ENCODE results near the gene CTSZ. TPM values are rescaled to one million over a fixed set of nuclear protein-coding genes. Genes with fewer than 3 reads are reported as not detected.

Gene CTSZ
- total RNA-seq, 1 experiment from 2014 or later: 194 TPM

GRCh38 chr20:59022754-59023153, 15.7 kb upstream of the CTSZ start:
- H3K4me2 ChIP-seq: no peak overlapping the region
- H3K4me3 ChIP-seq: no peak overlapping the region
- H3K4me1 ChIP-seq (replicated peaks; ENCODE audit: insufficient read depth): peaks cover 25% of the 10 kb centered on the region
- H4K20me1 ChIP-seq (ENCODE audit: insufficient read depth): peaks cover 14% of the 10 kb centered on the region
- intact Hi-C loops (cut with micrococcal nuclease; ENCODE audit: unreplicated experiment): no loop called here
- H2AFZ ChIP-seq: no peak overlapping the region
- H3K27ac ChIP-seq: no peak overlapping the region
- POLR2A ChIA-PET (ENCODE audit: unreplicated experiment): no interaction called here
- H3K79me2 ChIP-seq (ENCODE audit: low read depth): peaks cover 31% of the 10 kb centered on the region
- H3F3A ChIP-seq (ENCODE audit: insufficient read depth, low read depth): peaks cover 38% of the 10 kb centered on the region
- peaks cover 29% of the 10 kb centered on the region; the same call in 1 of the 2 replicates for H3K36me3 ChIP-seq (ENCODE audit: low read depth)
- no peaks in the 10 kb centered on the region for H3K9me2 ChIP-seq (ENCODE audit: insufficient read depth)
- CTCF ChIA-PET: no interaction called here
- TF ChIP-seq EZH2 (IDR thresholded peaks at IDR 0.05; ENCODE audit: low read depth): no peak
- TF ChIP-seq, protein P1, sequence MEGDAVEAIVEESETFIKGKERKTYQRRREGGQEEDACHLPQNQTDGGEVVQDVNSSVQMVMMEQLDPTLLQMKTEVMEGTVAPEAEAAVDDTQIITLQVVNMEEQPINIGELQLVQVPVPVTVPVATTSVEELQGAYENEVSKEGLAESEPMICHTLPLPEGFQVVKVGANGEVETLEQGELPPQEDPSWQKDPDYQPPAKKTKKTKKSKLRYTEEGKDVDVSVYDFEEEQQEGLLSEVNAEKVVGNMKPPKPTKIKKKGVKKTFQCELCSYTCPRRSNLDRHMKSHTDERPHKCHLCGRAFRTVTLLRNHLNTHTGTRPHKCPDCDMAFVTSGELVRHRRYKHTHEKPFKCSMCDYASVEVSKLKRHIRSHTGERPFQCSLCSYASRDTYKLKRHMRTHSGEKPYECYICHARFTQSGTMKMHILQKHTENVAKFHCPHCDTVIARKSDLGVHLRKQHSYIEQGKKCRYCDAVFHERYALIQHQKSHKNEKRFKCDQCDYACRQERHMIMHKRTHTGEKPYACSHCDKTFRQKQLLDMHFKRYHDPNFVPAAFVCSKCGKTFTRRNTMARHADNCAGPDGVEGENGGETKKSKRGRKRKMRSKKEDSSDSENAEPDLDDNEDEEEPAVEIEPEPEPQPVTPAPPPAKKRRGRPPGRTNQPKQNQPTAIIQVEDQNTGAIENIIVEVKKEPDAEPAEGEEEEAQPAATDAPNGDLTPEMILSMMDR (conservative IDR thresholded peaks at IDR 0.05): no peak
- no peaks in the 10 kb centered on the region for H3K9me3 ChIP-seq (ENCODE audit: insufficient read depth, low read depth)
- H3K27me3 ChIP-seq (ENCODE audit: insufficient read depth, low read depth): no peaks in the 10 kb centered on the region
- no TSS peak for BruUV-seq (replicated peaks)
- no peak for DNase-seq

GRCh38 chr20:59020938-59021551, 14.0 kb upstream of the CTSZ start:
- BruUV-seq (replicated peaks): no TSS peak
- DNase-seq: peak in 1 of 2 experiments; percentile 91
- H3K9me3 ChIP-seq (ENCODE audit: insufficient read depth, low read depth): no peaks in the 10 kb centered on the region
- H3K4me1 ChIP-seq (replicated peaks; ENCODE audit: insufficient read depth): peaks cover 36% of the 10 kb centered on the region
- peak overlapping the region; percentile 72 for H3K4me2 ChIP-seq
- H3K79me2 ChIP-seq (ENCODE audit: low read depth): peaks cover 13% of the 10 kb centered on the region; the same call in 1 of the 2 replicates
- H3F3A ChIP-seq (ENCODE audit: insufficient read depth, low read depth): peaks cover 29% of the 10 kb centered on the region
- TF ChIP-seq, protein P1 (conservative IDR thresholded peaks at IDR 0.05): no peak
- no peak for TF ChIP-seq EZH2 (IDR thresholded peaks at IDR 0.05; ENCODE audit: low read depth)
- no peaks in the 10 kb centered on the region for H3K9me2 ChIP-seq (ENCODE audit: insufficient read depth)
- CTCF ChIA-PET: no interaction called here
- H2AFZ ChIP-seq: no peak overlapping the region
- H3K27ac ChIP-seq: peak overlapping the region; percentile 69
- peaks cover 14% of the 10 kb centered on the region; the same call in 1 of the 2 replicates for H3K36me3 ChIP-seq (ENCODE audit: low read depth)
- intact Hi-C loops (cut with micrococcal nuclease; ENCODE audit: unreplicated experiment): no loop called here
- H3K4me3 ChIP-seq: peak overlapping the region; percentile 12; the same call in 1 of the 2 replicates
- H4K20me1 ChIP-seq (ENCODE audit: insufficient read depth): no peaks in the 10 kb centered on the region; the same call in 1 of the 2 replicates
- POLR2A ChIA-PET (ENCODE audit: unreplicated experiment): interaction anchor here (0.6 to 0.7 kb wide), 2 partner anchors 10 to 15 kb away, joined by 4 read pairs; no protein-coding TSS in a partner anchor
- no peaks in the 10 kb centered on the region for H3K27me3 ChIP-seq (ENCODE audit: insufficient read depth, low read depth)

DNA sequence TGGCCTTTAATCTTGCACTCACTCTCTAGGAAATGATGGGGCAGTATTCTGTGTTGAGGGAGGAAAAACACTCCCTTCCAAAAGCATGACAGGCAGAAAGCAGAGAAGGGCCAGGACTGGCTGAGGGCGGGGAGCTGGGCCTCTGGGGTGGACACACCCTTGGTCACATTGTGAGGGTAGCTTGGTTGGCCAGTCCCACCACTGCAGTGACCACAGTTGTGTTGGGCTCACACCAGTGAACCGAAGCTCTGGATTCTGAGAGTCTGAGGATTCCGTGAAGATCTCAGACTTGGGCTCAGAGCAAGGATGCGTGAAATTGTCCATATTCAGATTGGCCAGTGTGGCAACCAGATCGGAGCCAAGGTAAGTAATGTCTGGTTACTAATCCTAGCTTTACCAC, 12.2 kb upstream of the CTSZ start, which contains the start of gene TUBB1:
TSS of gene TUBB1 (plus strand) at position 213 of the 400 bp plus-strand sequence. CDS start at position 307, 94 bp downstream.
- intact Hi-C loops (cut with micrococcal nuclease; ENCODE audit: unreplicated experiment): no loop called here
- DNase-seq: no peak
- H3K9me2 ChIP-seq (ENCODE audit: insufficient read depth): no peaks in the 10 kb centered on the region
- no peaks in the 10 kb centered on the region for H4K20me1 ChIP-seq (ENCODE audit: insufficient read depth)
- H3K36me3 ChIP-seq (ENCODE audit: low read depth): no peaks in the 10 kb centered on the region
- H3K27me3 ChIP-seq (ENCODE audit: insufficient read depth, low read depth): no peaks in the 10 kb centered on the region
- BruUV-seq (replicated peaks): no TSS peak
- no peak within 1 kb of the TSS for H3K27ac ChIP-seq
- ChIA-PET POLR2A (ENCODE audit: unreplicated experiment) (interaction anchor here (0.7 kb wide), 1 partner anchor 659 kb away, joined by 4 read pairs; no protein-coding TSS in a partner anchor), CTCF (no interaction called here)
- peaks cover 36% of the 10 kb centered on the region for H3K4me1 ChIP-seq (replicated peaks; ENCODE audit: insufficient read depth)
- no peaks in the 10 kb centered on the region for H3K9me3 ChIP-seq (ENCODE audit: insufficient read depth, low read depth)
- no peak within 1 kb of the TSS for H2AFZ ChIP-seq
- no peak within 1 kb of the TSS for H3K4me3 ChIP-seq
- H3K4me2 ChIP-seq: no peak within 1 kb of the TSS
- 0 out of 2 replicates have a peak, but pooled peaks cover 2% of the 10 kb centered on the region for H3K79me2 ChIP-seq (ENCODE audit: low read depth)
- TF ChIP-seq EZH2 (IDR thresholded peaks at IDR 0.05; ENCODE audit: low read depth): no peak
- TF ChIP-seq, protein P1 (conservative IDR thresholded peaks at IDR 0.05): no peak
- peaks cover 29% of the 10 kb centered on the region for H3F3A ChIP-seq (ENCODE audit: insufficient read depth, low read depth)

Data from PC-9 (cell line).